ENCODE results near the gene CLIC1. TPM values are rescaled to one million over a fixed set of nuclear protein-coding genes. Genes with fewer than 3 reads are reported as not detected.

CLIC1 gene
- total RNA-seq, 2 experiments from 2014 or later = 61.2 to 61.5 TPM

- ChIA-PET POLR2A (no interaction called here), CTCF (interaction anchor here (0.6 kb wide), 1 partner anchor 602 kb away, joined by 3 read pairs; no protein-coding TSS in a partner anchor)
- Mint-ChIP-seq H3K27me3 (no peaks in the 10 kb centered on the region), H3K9me3 (no peaks in the 10 kb centered on the region), H3K36me3 (ENCODE audit: low read depth) (no peaks in the 10 kb centered on the region), H3K4me1 (ENCODE audit: low read depth) (no peaks in the 10 kb centered on the region), H3K4me3 (no peak overlapping the region), H3K27ac (no peak overlapping the region)
- DNase-seq = no peak
- no peaks in the 10 kb centered on the region for H3K27me3 ChIP-seq (ENCODE audit: control insufficient read depth in 1 of 2, insufficient read depth in 2 of 2, low read length in 2 of 2)
- TF ChIP-seq CTCF (IDR thresholded peaks at IDR 0.05) = no peak
- intact Hi-C loops (cut with DNase I, micrococcal nuclease) = no loop called here
- no peak overlapping the region for H3K27ac ChIP-seq (ENCODE audit: low read depth in 1 of 2, low read length in 2 of 2)
- ATAC-seq (ENCODE audit: poor library complexity) = no peak
- H3K9me3 ChIP-seq (ENCODE audit: control insufficient read depth in 1 of 2, insufficient read depth in 1 of 2, low read length in 2 of 2) = no peaks in the 10 kb centered on the region
- H3K4me3 ChIP-seq (ENCODE audit: low read length) = no peak overlapping the region
- no peaks in the 10 kb centered on the region for H3K36me3 ChIP-seq (ENCODE audit: insufficient read depth, low read length)
- peaks cover 6% of the 10 kb centered on the region for H3K4me1 ChIP-seq (ENCODE audit: insufficient read depth, low read length)
These were observed 16.0 kb downstream of the CLIC1 start for GRCh38 chr6:31720196-31720770.

- Histone ChIP-seq H3K36me3 (ENCODE audit: insufficient read depth, low read length) (no peaks in the 10 kb centered on the region), H3K4me1 (ENCODE audit: insufficient read depth, low read length) (peaks cover 6% of the 10 kb centered on the region), H3K4me3 (ENCODE audit: low read length) (no peak overlapping the region), H3K9me3 (ENCODE audit: control insufficient read depth in 1 of 2, insufficient read depth in 1 of 2, low read length in 2 of 2) (no peaks in the 10 kb centered on the region), H3K27me3 (ENCODE audit: control insufficient read depth in 1 of 2, insufficient read depth in 2 of 2, low read length in 2 of 2) (no peaks in the 10 kb centered on the region), H3K27ac (ENCODE audit: low read depth in 1 of 2, low read length in 2 of 2) (no peak overlapping the region)
- Mint-ChIP-seq H3K27me3 (no peaks in the 10 kb centered on the region), H3K4me1 (ENCODE audit: low read depth) (peaks cover 3% of the 10 kb centered on the region), H3K9me3 (no peaks in the 10 kb centered on the region), H3K4me3 (no peak overlapping the region), H3K27ac (no peak overlapping the region), H3K36me3 (ENCODE audit: low read depth) (no peaks in the 10 kb centered on the region)
- intact Hi-C loops (cut with DNase I, micrococcal nuclease) = no loop called here
- ATAC-seq (ENCODE audit: poor library complexity) (no peak), DNase-seq (no peak)
- ChIA-PET CTCF (no interaction called here), POLR2A (no interaction called here)
- TF ChIP-seq CTCF (IDR thresholded peaks at IDR 0.05) = no peak
These were observed 17.3 kb downstream of the CLIC1 start for GRCh38 chr6:31719001-31719400.

- Mint-ChIP-seq H3K27ac (no peak overlapping the region), H3K4me1 (ENCODE audit: low read depth) (peaks cover 6% of the 10 kb centered on the region), H3K27me3 (no peaks in the 10 kb centered on the region), H3K36me3 (ENCODE audit: low read depth) (no peaks in the 10 kb centered on the region), H3K4me3 (no peak overlapping the region), H3K9me3 (no peaks in the 10 kb centered on the region)
- POLR2A ChIA-PET = no interaction called here
- Histone ChIP-seq H3K27me3 (ENCODE audit: control insufficient read depth in 1 of 2, insufficient read depth in 2 of 2, low read length in 2 of 2) (no peaks in the 10 kb centered on the region), H3K27ac (ENCODE audit: low read depth in 1 of 2, low read length in 2 of 2) (no peak overlapping the region), H3K9me3 (ENCODE audit: control insufficient read depth in 1 of 2, insufficient read depth in 1 of 2, low read length in 2 of 2) (no peaks in the 10 kb centered on the region), H3K4me3 (ENCODE audit: low read length) (no peak overlapping the region), H3K36me3 (ENCODE audit: insufficient read depth, low read length) (no peaks in the 10 kb centered on the region), H3K4me1 (ENCODE audit: insufficient read depth, low read length) (peaks cover 5% of the 10 kb centered on the region)
- TF ChIP-seq CTCF (IDR thresholded peaks at IDR 0.05) = no peak
- CTCF ChIA-PET = no interaction called here
- DNase-seq = no peak
- no peak for ATAC-seq (ENCODE audit: poor library complexity)
- intact Hi-C loops (cut with DNase I, micrococcal nuclease) = no loop called here
These were observed 18.1 kb downstream of the CLIC1 start for GRCh38 chr6:31718265-31718664.

All from CD4-positive, alpha-beta T cell (primary cell).